ENCODE data around the gene DPEP3. TPM values are rescaled to one million over a fixed set of nuclear protein-coding genes. Genes with fewer than 3 reads are reported as not detected.

DPEP3 gene
- total and polyA plus RNA-seq, 8 donors, result not detected

DNA sequence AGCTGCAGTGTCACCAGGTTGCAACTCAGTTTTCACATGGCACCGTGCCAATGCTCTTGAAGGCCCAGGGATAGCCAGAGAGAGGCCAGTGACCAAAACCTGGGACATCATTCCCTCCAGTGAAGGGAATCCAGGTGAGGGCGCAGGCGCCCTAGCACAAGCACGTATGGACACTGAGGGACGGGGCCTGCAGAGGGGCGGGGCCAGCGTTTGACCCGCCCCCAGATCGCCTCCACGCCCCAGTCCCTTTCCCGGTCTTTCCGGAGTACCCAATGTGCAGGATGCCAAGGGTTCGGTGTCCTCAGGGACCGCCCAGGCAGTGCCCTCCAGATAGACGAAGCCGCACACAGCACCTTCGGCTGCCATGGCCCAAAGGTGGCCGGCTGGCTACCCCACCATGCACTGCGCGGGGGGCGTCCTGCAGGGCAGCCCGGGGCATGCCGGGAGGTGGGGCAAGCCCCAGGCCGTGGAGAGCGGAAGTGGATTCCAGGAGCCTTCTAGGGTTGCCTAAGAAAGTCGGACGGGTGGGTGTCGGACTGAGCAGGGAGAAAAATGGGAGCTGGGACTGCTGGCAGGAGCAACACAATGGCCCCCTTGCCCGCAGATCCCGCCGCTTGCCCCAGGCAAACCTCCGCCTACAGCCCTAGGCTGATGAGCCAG lies 16.5 kb downstream of the DPEP3 start:
- intact Hi-C loops (cut with DNase I; ENCODE audit: low total_unique reads), result no loop called here
- Histone ChIP-seq H3K4me1 (peaks cover 70 to 90% (median 81%) of the 10 kb centered on the region in 4 donors), H3K27ac (peak overlapping the region; percentile 25 to 72 (median 46)), H3K9me3 (no peaks in the 10 kb centered on the region), H3K4me3 (no peak overlapping the region), H3K27me3 (no peaks in the 10 kb centered on the region), H3K36me3 (peaks cover 30 to 48% (median 45%) of the 10 kb centered on the region in 4 donors)
- TF ChIP-seq POLR2A (IDR thresholded peaks at IDR 0.05) (no peak), POLR2AphosphoS5 (IDR thresholded peaks at IDR 0.05) (no peak), EP300 (IDR thresholded peaks at IDR 0.05) (no peak)
- TF ChIP-seq, protein P1, sequence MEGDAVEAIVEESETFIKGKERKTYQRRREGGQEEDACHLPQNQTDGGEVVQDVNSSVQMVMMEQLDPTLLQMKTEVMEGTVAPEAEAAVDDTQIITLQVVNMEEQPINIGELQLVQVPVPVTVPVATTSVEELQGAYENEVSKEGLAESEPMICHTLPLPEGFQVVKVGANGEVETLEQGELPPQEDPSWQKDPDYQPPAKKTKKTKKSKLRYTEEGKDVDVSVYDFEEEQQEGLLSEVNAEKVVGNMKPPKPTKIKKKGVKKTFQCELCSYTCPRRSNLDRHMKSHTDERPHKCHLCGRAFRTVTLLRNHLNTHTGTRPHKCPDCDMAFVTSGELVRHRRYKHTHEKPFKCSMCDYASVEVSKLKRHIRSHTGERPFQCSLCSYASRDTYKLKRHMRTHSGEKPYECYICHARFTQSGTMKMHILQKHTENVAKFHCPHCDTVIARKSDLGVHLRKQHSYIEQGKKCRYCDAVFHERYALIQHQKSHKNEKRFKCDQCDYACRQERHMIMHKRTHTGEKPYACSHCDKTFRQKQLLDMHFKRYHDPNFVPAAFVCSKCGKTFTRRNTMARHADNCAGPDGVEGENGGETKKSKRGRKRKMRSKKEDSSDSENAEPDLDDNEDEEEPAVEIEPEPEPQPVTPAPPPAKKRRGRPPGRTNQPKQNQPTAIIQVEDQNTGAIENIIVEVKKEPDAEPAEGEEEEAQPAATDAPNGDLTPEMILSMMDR (IDR thresholded peaks at IDR 0.05), result no peak
- DNase-seq, result peak; percentile 34 to 83
- 47 to 84% (median 54%) methylated on average over 9 to 32 of the region's 32 CpGs for WGBS, 5 donors

DNA sequence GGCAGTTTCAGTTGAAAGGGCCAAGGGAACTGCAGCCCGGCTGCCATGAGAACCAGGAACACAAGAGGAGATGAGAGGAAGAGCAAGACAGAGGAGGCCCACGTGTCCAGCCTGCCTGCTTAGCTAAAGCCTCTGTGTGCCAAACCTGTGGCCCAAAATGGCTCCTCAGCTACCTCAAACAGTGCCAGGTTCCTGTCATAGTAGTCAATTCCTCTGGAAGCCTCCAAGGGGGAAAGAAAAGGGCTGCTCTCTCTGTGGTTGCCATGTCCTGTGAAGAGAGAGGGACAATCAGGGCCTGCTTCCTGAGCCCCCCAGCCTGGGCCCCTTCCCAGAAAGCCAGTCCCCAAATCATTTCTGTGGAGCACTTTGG lies 17.0 kb downstream of the DPEP3 start:
- Histone ChIP-seq H3K27me3 (no peaks in the 10 kb centered on the region), H3K27ac (peak overlapping the region in 4 of 5 donors; percentile 33 to 72 (median 52)), H3K4me1 (peaks cover 70 to 91% (median 83%) of the 10 kb centered on the region in 4 donors), H3K4me3 (no peak overlapping the region), H3K36me3 (peaks cover 32 to 53% (median 48%) of the 10 kb centered on the region in 4 donors), H3K9me3 (no peaks in the 10 kb centered on the region)
- DNase-seq, result no peak
- TF ChIP-seq POLR2A (IDR thresholded peaks at IDR 0.05) (no peak), POLR2AphosphoS5 (IDR thresholded peaks at IDR 0.05) (no peak), EP300 (IDR thresholded peaks at IDR 0.05) (no peak)
- TF ChIP-seq, protein P1 (IDR thresholded peaks at IDR 0.05), result no peak
- WGBS, 5 donors, result 75 to 94% (median 86%) methylated on average over 2 of the region's 2 CpGs
- intact Hi-C loops (cut with DNase I; ENCODE audit: low total_unique reads), result no loop called here

DNA sequence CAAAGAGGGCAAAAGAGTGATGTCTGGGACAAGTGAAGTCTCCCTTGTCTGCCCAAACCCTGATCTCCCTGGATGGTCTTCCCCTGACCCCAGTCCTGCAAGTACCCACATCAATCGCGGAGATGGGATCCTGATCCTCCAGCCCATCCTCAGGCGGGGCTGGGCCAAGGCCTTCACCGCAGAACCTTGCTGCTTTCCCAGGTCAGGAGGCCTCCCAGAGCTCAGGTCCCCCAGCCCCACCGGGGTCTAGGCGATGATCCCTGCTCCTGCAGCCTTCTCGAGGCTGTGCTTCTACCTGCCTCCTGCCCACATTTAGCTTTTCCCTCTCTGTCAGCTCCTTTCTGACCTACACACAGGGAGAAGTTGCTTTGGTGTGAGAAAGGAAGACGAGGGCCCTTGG lies 18.2 kb downstream of the DPEP3 start:
- peak overlapping the region in 4 of 5 donors; percentile 37 to 80 (median 72) for H3K27ac ChIP-seq
- H3K4me3 ChIP-seq, result no peak overlapping the region
- H3K4me1 ChIP-seq, result peaks cover 66 to 84% (median 78%) of the 10 kb centered on the region in 4 donors
- no peaks in the 10 kb centered on the region for H3K9me3 ChIP-seq
- WGBS, 5 donors, result 94 to 100% (median 97%) methylated on average over 6 to 8 of the region's 8 CpGs
- no peak for DNase-seq
- TF ChIP-seq POLR2A (IDR thresholded peaks at IDR 0.05) (no peak), POLR2AphosphoS5 (IDR thresholded peaks at IDR 0.05) (no peak), EP300 (IDR thresholded peaks at IDR 0.05) (no peak)
- intact Hi-C loops (cut with DNase I; ENCODE audit: low total_unique reads), result no loop called here
- H3K36me3 ChIP-seq, result peaks cover 42 to 64% (median 58%) of the 10 kb centered on the region in 4 donors
- no peaks in the 10 kb centered on the region for H3K27me3 ChIP-seq

DNA sequence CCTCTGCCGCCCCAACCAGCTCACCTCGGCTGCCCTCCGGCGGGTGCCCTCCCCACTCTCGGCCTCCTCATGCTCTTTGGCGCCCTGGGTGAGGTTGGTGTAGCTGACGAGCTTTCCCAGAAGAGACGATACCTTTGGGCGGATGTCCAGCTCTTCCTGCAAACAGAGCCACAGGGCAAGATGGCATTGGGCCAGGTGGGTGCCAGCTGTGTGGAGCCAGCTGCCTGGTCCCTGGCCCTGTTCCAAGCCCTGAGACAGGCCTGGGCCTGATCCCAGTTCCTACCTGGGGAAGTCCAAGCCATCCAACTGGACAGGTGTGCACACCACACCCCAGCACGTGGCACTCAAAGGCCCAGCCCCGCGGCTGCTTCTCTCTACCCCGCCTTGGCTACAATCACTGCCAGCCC lies 18.7 kb downstream of the DPEP3 start:
- H3K4me3 ChIP-seq, result no peak overlapping the region
- peak; percentile 61 to 91 for DNase-seq
- H3K27me3 ChIP-seq, result no peaks in the 10 kb centered on the region
- no peaks in the 10 kb centered on the region for H3K9me3 ChIP-seq
- intact Hi-C loops (cut with DNase I; ENCODE audit: low total_unique reads), result no loop called here
- 44 to 84% (median 58%) methylated on average over 7 to 13 of the region's 13 CpGs for WGBS, 5 donors
- H3K4me1 ChIP-seq, result peaks cover 60 to 78% (median 72%) of the 10 kb centered on the region in 4 donors
- peaks cover 42 to 68% (median 62%) of the 10 kb centered on the region in 4 donors for H3K36me3 ChIP-seq
- H3K27ac ChIP-seq, result peak overlapping the region in 4 of 5 donors; percentile 37 to 80 (median 72)
- peak in 1 of 3 donors; percentile 26 for TF ChIP-seq POLR2AphosphoS5 (IDR thresholded peaks at IDR 0.05)
- TF ChIP-seq, protein P1 (IDR thresholded peaks at IDR 0.05), result no peak
- no peak for TF ChIP-seq POLR2A (IDR thresholded peaks at IDR 0.05)
- TF ChIP-seq EP300 (IDR thresholded peaks at IDR 0.05), result no peak

Measured in stomach (tissue), 9 donors.